HL-60 (cell line): ENCODE results near the gene DCBLD1.

Source experiments
- DNase-seq, 2 experiments: peaks; one replicate each; pipeline ENCODE4 v3.0.0-alpha.2; 2010 to 2020; ENCODE audit warnings: low read depth in 1 of 2, low spot score in 1 of 2
- H3K27ac ChIP-seq: fragments of 250-450 bp; sonication (Bioruptor Pico); replicated peaks from 2 replicates; pipeline ENCODE4 v1.5.1; 2020; ENCODE audit warnings: mild to moderate bottlenecking, moderate library complexity
- H3K27me3 ChIP-seq: fragments of 250-450 bp; sonication (Bioruptor Pico); 2 replicates; pipeline ENCODE4 v1.5.1; 2021; ENCODE audit warnings: mild to moderate bottlenecking, moderate library complexity; ENCODE audit not compliant: insufficient read depth, poor library complexity, severe bottlenecking
- H3K4me3 ChIP-seq: replicated peaks from 2 replicates; pipeline ENCODE4 v1.5.1; 2011; ENCODE audit warnings: mild to moderate bottlenecking, control low read depth, low read length; ENCODE audit not compliant: insufficient read depth
- GABPA ChIP-seq: IDR thresholded peaks from 2 replicates; pipeline ENCODE4 v1.6.1; 2012; ENCODE audit warnings: low read depth
- POLR2AphosphoS5 ChIP-seq: IDR thresholded peaks from 2 replicates; pipeline ENCODE4 v1.6.1; 2012; ENCODE audit warnings: low read depth
- SPI1 ChIP-seq: IDR thresholded peaks from 2 replicates; pipeline ENCODE4 v1.6.1; 2012; ENCODE audit warnings: low read depth, mild to moderate bottlenecking, borderline replicate concordance
- TF ChIP-seq, protein P1 (sequence below): IDR thresholded peaks from 2 replicates; pipeline ENCODE4 v1.6.1; 2012; ENCODE audit warnings: low read depth; ENCODE audit not compliant: insufficient replicate concordance
- TF ChIP-seq, protein P2 (sequence below): IDR thresholded peaks from one replicate; pipeline ENCODE4 v1.5.1; 2011; ENCODE audit warnings: low read length, control low read depth, inconsistent platforms; ENCODE audit not compliant: insufficient read depth

Gene DCBLD1

DNA sequence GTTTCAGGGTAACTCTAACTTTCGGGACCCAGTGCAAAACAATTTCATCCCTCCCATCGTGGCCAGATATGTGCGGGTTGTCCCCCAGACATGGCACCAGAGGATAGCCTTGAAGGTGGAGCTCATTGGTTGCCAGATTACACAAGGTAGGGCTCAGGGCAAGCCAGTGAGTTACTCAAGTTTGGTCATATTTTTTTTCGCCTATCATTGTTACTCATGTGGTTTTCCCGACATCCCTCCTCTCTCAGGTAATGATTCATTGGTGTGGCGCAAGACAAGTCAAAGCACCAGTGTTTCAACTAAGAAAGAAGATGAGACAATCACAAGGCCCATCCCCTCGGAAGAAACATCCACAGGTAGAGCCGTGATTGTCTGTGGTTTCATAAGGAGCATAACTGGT lies 58.2 kb downstream of the DCBLD1 start:
- DNase-seq = no peak
- Histone ChIP-seq H3K27me3 (no peaks in the 10 kb centered on the region), H3K27ac (no peak overlapping the region), H3K4me3 (no peak overlapping the region)
- TF ChIP-seq, protein P1, sequence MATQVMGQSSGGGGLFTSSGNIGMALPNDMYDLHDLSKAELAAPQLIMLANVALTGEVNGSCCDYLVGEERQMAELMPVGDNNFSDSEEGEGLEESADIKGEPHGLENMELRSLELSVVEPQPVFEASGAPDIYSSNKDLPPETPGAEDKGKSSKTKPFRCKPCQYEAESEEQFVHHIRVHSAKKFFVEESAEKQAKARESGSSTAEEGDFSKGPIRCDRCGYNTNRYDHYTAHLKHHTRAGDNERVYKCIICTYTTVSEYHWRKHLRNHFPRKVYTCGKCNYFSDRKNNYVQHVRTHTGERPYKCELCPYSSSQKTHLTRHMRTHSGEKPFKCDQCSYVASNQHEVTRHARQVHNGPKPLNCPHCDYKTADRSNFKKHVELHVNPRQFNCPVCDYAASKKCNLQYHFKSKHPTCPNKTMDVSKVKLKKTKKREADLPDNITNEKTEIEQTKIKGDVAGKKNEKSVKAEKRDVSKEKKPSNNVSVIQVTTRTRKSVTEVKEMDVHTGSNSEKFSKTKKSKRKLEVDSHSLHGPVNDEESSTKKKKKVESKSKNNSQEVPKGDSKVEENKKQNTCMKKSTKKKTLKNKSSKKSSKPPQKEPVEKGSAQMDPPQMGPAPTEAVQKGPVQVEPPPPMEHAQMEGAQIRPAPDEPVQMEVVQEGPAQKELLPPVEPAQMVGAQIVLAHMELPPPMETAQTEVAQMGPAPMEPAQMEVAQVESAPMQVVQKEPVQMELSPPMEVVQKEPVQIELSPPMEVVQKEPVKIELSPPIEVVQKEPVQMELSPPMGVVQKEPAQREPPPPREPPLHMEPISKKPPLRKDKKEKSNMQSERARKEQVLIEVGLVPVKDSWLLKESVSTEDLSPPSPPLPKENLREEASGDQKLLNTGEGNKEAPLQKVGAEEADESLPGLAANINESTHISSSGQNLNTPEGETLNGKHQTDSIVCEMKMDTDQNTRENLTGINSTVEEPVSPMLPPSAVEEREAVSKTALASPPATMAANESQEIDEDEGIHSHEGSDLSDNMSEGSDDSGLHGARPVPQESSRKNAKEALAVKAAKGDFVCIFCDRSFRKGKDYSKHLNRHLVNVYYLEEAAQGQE = no peak
- TF ChIP-seq GABPA (no peak), SPI1 (no peak), POLR2AphosphoS5 (no peak)
- TF ChIP-seq, protein P2, sequence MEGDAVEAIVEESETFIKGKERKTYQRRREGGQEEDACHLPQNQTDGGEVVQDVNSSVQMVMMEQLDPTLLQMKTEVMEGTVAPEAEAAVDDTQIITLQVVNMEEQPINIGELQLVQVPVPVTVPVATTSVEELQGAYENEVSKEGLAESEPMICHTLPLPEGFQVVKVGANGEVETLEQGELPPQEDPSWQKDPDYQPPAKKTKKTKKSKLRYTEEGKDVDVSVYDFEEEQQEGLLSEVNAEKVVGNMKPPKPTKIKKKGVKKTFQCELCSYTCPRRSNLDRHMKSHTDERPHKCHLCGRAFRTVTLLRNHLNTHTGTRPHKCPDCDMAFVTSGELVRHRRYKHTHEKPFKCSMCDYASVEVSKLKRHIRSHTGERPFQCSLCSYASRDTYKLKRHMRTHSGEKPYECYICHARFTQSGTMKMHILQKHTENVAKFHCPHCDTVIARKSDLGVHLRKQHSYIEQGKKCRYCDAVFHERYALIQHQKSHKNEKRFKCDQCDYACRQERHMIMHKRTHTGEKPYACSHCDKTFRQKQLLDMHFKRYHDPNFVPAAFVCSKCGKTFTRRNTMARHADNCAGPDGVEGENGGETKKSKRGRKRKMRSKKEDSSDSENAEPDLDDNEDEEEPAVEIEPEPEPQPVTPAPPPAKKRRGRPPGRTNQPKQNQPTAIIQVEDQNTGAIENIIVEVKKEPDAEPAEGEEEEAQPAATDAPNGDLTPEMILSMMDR = no peak

DNA sequence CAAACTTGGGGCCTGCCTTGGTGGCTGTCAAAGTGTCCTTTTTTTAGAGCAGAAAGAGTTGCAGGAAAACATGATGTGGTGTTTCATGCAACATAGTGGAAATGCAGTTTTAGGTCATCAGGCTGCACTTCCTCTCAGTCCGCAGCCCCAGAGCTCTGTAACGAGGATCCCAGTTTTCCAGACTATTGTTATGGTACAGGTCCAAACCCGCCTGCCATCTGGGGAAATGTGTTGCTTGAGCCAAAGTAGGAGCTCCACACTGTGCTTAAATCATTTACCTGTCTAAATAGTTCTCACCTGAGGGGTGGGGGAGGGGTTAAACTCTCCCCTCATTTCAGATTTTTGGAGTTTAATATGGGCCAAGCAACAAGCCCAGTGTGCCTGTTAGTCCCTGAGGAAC lies 60.0 kb downstream of the DCBLD1 start:
- TF ChIP-seq, protein P1 = no peak
- TF ChIP-seq, protein P2 = no peak
- no peak for TF ChIP-seq POLR2AphosphoS5
- no peak for TF ChIP-seq GABPA
- TF ChIP-seq SPI1 = no peak
- H3K27me3 ChIP-seq = no peaks in the 10 kb centered on the region
- no peak overlapping the region for H3K27ac ChIP-seq
- no peak for DNase-seq
- H3K4me3 ChIP-seq = no peak overlapping the region

DNA sequence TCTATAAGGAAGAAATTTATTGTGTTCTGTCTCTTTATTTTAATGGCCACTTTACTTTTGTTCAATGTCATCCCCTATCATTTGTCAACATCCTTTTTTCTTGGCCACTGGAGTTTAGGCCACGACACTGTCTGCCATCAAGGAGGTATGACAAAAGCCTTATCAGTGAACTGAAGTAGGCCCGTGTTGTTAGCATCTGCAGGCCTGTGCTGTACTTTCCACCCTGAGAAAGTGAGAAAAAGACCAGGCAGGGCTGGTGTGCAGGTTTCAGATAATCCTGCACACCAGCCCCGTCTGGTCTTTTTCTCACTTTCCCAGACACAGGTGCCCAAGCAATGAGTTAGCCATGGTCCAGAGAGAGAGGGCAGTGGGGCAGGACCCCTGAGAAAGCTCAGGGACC lies 62.2 kb downstream of the DCBLD1 start:
- DNase-seq = no peak
- H3K27me3 ChIP-seq = no peaks in the 10 kb centered on the region
- no peak overlapping the region for H3K27ac ChIP-seq
- TF ChIP-seq POLR2AphosphoS5 (no peak), SPI1 (no peak), GABPA (no peak)
- TF ChIP-seq, protein P1 = no peak
- TF ChIP-seq, protein P2 = no peak
- H3K4me3 ChIP-seq = no peak overlapping the region
